K562 (cell line): Measurements from ENCODE around the gene IL4I1.
A peak's percentile ranks its signal among the peaks of the same experiment; 100 is the strongest.

Experiments
- CCAR2 ChIP-seq: fragments of 200-400 bp; formaldehyde crosslinking; IDR thresholded peaks from 2 replicates; pipeline ENCODE4 v1.6.1; 2017; ENCODE audit warnings: mild to moderate bottlenecking, low read depth, low read length
- CREB1 ChIP-seq, 2 experiments: sonication (generic) in 1 of 2; formaldehyde crosslinking in 1 of 2; IDR thresholded peaks; 2 replicates each; pipeline versions ENCODE4 v1.6.1 to v1.8.0; 2012 to 2022; ENCODE audit warnings: inconsistent platforms in 1 of 2, mild to moderate bottlenecking in 1 of 2, missing genetic modification reagents in 1 of 2, moderate library complexity in 1 of 2
- EHMT2 ChIP-seq: fragments of 450-650 bp; IDR thresholded peaks from 2 replicates; pipeline ENCODE4 v1.6.1; 2018; ENCODE audit warnings: antibody characterized with exemption
- FIP1L1 ChIP-seq: fragments of 200-400 bp; formaldehyde crosslinking; IDR thresholded peaks from 2 replicates; pipeline ENCODE4 v1.6.1; 2018; ENCODE audit warnings: mild to moderate bottlenecking, low read depth, low read length; ENCODE audit not compliant: poor library complexity, severe bottlenecking
- NBN ChIP-seq: fragments of 450-650 bp; IDR thresholded peaks from 2 replicates; pipeline ENCODE4 v1.6.1; 2016; ENCODE audit warnings: low read depth, mild to moderate bottlenecking
- POLR2AphosphoS5 ChIP-seq: IDR thresholded peaks from 2 replicates; pipeline ENCODE4 v1.6.1; 2011; ENCODE audit warnings: mild to moderate bottlenecking, low read depth, low read length, moderate library complexity; ENCODE audit not compliant: control insufficient read depth, insufficient read depth
- RCOR1 ChIP-seq, 2 experiments: IDR thresholded peaks; 2 replicates each; pipeline ENCODE4 v1.6.1; 2012; ENCODE audit warnings: low read depth in 2 of 2, low read length in 2 of 2, borderline replicate concordance in 1 of 2, improper control_type of control experiment in 1 of 2

- no peak for TF ChIP-seq FIP1L1
- TF ChIP-seq CREB1 (IDR thresholded peaks at IDR 0.05): peak; percentile 96
- TF ChIP-seq CREB1 (CRISPR knock-in tag; IDR thresholded peaks at IDR 0.05): peak; percentile 97
- TF ChIP-seq RCOR1 (IDR thresholded peaks at IDR 0.05; ENCODE audit: borderline replicate concordance in 1 of 2, low read depth in 2 of 2, low read length in 2 of 2): no peak
- TF ChIP-seq CCAR2: no peak
- no peak for TF ChIP-seq EHMT2
- TF ChIP-seq POLR2AphosphoS5: peak; percentile 45
- TF ChIP-seq NBN: peak; percentile 83; the same call in 1 of the 2 replicates
Measured at GRCh38 chr19:49850487-49851342, 46.0 kb downstream of the IL4I1 start, which contains the start of gene PTOV1.
